HG03196 (cell line): ENCODE results near the gene IGF1.
"Not testable (repeated sequence)": the region's sequence is repeated elsewhere in the genome, so short reads cannot be mapped to it uniquely, and the experiment has no call there.

ENCODE experiments used
- ATAC-seq: cut with Tn5 transposase; IDR thresholded peaks from one replicate; pipeline ENCODE4 v1.9.1; 2021; ENCODE audit not compliant: unreplicated experiment

The IGF1 gene

GRCh38 chr12:102390068-102390467 is 90.3 kb downstream of the IGF1 start:
- ATAC-seq = no peak

GRCh38 chr12:102388469-102388868 is 91.9 kb downstream of the IGF1 start:
- no peak for ATAC-seq

- no peak for ATAC-seq
These were observed 95.0 kb downstream of the IGF1 start for GRCh38 chr12:102385343-102385742.

- ATAC-seq = no peak
These were observed 100.8 kb downstream of the IGF1 start for GRCh38 chr12:102379346-102380162.

GRCh38 chr12:102376781-102377180 is 103.6 kb downstream of the IGF1 start:
- ATAC-seq = no peak

- no peak for ATAC-seq
These were observed 104.1 kb downstream of the IGF1 start for GRCh38 chr12:102376181-102376747.

GRCh38 chr12:102374190-102374589 is 106.2 kb downstream of the IGF1 start:
- no peak for ATAC-seq

- no peak for ATAC-seq
These were observed 108.3 kb downstream of the IGF1 start for GRCh38 chr12:102372087-102372486.

- ATAC-seq = no peak
These were observed 109.2 kb downstream of the IGF1 start for GRCh38 chr12:102371165-102371564.

GRCh38 chr12:102369876-102370275 is 110.5 kb downstream of the IGF1 start:
- ATAC-seq = no peak

- ATAC-seq = no peak
These were observed 115.0 kb downstream of the IGF1 start for GRCh38 chr12:102365365-102365764.

- no peak for ATAC-seq
These were observed 115.7 kb downstream of the IGF1 start for GRCh38 chr12:102364709-102365108.

GRCh38 chr12:102356690-102357089 is 123.7 kb downstream of the IGF1 start:
- no peak for ATAC-seq

- ATAC-seq = not testable (repeated sequence)
These were observed 126.1 kb downstream of the IGF1 start for GRCh38 chr12:102354281-102354680.

- ATAC-seq = no peak
These were observed 129.0 kb downstream of the IGF1 start for GRCh38 chr12:102351322-102351721.

GRCh38 chr12:102350070-102350469 is 130.3 kb downstream of the IGF1 start:
- ATAC-seq = no peak

- ATAC-seq = no peak
These were observed 131.3 kb downstream of the IGF1 start for GRCh38 chr12:102349079-102349478.

GRCh38 chr12:102347811-102348210 is 132.6 kb downstream of the IGF1 start:
- ATAC-seq = no peak
